Spleen (tissue), 7 donors: Measurements from ENCODE around the gene COQ8A.

Experiments used
- CTCF ChIP-seq, 11 experiments: fragments of 200-600 bp in 7 of 11; fragments of 450-650 bp in 4 of 11; sonication (generic) in 4 of 11; IDR thresholded peaks in 8 of 11; conservative IDR thresholded peaks in 3 of 11; 1 replicate in 7 of 11; 2 replicates in 4 of 11; pipeline versions ENCODE4 v1.4.0 to v1.8.0; 2016 to 2021; ENCODE audit warnings: antibody characterized with exemption in 11 of 11, inconsistent platforms in 4 of 11, mild to moderate bottlenecking in 1 of 11
- POLR2A ChIP-seq, 3 donors: fragments of 450-650 bp; IDR thresholded peaks; one replicate each; pipeline ENCODE4 v1.5.1; 2017; ENCODE audit warnings: antibody characterized with exemption in 3 of 3, mild to moderate bottlenecking in 1 of 3
- donor health status: DM: no; HTN: no; CAD: no; lungs with moderate emphysema.
- donor health status: DM: no; HTN: no; CAD: no.
- donor health status: DM: no; HTN: no; CAD: no.

DNA sequence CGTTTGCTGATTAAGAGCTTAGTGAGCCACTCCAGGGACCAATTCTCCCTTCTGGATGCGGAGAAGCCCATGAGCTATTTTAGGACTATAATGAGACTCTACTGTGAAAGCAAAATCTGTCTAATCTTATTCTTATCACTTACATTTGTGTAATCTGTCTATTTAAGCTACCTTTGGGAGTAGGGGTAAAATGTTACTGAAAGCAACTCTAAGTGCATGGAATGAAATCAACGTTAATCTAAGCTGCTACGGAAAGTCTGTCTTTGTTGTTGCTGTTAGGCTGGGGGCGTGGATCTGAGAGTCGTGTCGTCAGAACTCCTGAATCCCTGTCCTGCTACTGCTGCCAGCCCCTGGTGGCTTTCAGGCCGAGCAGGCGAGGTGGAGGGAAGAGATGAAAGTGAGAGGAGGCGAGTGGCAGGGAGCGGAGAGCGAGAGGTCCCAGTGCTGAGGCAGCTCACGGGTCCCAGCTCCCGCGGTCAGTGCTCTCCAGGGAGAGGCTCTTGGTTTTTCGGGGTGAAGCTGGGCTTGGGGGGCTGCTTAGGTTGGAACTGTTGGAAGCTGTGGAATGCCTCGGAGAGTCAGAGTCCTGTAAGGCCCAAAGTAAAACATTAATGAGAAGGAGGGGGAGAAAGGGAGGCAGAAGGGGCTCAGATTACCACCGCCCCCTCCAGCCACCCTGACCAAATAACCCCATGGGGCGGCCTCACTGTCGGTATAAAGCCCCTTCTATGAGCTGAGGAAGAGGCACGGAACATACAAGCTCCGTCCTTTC, 53.9 kb downstream of the COQ8A start:
- TF ChIP-seq POLR2A (IDR thresholded peaks at IDR 0.05) (no peak), CTCF (IDR thresholded peaks at IDR 0.05 in 8 of 11, conservative IDR thresholded peaks at IDR 0.05 in 3 of 11) (no peak)
